GM18511 (cell line): ENCODE measurements around the gene FAM180A.
"Not testable (repeated sequence)": the region's sequence is repeated elsewhere in the genome, so short reads cannot be mapped to it uniquely, and the experiment has no call there.

Source experiments
- ATAC-seq: cut with Tn5 transposase; IDR thresholded peaks from one replicate; pipeline ENCODE4 v1.9.1; 2021; ENCODE audit warnings: mild to moderate bottlenecking, moderate library complexity; ENCODE audit not compliant: unreplicated experiment

FAM180A gene

DNA sequence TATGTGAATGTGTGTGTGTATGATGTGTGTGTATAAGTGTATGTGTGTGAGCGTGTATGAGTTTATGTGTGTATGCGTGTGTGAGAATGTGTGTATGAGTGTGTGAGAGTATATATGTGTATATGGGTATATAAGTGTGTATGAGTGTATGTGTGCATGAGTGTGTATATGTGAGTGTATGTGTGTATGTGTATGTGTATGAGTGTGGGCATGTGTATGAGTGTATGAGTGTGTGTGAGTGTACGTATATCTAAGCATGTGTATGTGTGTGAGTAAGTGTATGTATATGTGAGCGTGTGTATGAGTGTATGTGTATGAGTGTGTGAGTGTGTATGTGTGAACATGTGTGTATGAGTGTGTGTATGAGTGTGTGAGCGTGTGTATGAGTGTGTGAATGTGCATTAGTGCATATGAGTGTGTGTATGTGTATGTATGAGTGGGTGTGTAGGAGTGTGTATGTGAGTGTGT is 33.5 kb downstream of the FAM180A start:
- no peak for ATAC-seq

DNA sequence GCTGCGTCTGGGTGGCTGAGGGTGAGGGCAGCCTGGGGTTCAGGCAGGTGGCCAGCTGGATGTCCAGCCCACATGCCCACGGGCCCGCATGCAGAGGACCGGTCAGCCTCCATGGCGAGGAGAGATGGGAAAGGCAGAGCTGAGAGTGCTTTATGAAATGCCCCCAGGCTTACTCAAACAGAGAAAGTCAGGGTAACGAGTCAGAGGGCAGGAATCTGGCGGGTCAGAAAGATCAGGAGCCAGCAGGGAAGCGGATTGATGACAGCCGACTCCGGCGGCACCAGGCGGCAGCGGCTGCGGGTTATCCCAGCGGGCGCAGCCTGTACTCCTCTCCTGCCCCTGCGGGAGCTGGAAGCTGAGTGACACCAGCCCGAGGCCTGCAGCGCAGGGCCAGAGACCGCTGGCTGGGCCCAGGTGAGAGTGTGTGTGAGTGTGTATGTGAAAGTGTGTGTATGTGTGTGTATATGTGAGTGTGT is 34.0 kb downstream of the FAM180A start:
- ATAC-seq, result no peak

DNA sequence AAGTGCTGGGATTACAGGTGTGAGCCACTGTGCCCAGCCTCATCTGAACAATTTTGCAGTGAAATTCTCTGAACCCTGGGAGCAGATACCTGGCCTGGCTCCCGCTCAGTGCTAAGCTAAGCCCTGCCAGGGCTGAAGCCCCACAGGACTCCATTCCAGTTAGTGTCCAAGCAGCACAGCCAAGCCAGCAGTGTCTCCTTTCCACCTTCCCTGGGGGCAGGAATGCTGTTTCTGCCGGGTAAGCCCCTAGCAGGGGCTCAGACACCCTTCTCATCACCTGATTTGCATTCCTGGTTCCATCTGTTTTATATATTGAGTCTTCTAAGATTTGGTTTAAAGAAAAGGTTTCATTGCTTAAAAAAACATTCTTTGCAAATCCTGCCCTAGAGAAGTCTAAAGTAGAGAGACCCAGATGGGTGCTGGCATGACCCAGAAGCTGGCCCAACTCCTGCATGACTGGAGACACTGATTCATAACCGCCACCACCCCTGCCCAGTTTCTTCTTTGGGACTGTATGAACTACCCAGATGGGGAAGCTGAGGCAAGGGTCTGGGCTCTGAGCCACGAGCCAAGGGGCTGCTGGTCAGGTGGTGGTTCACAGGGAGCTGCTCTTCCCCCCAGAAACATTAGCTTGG is 34.7 kb downstream of the FAM180A start:
- ATAC-seq, result no peak

DNA sequence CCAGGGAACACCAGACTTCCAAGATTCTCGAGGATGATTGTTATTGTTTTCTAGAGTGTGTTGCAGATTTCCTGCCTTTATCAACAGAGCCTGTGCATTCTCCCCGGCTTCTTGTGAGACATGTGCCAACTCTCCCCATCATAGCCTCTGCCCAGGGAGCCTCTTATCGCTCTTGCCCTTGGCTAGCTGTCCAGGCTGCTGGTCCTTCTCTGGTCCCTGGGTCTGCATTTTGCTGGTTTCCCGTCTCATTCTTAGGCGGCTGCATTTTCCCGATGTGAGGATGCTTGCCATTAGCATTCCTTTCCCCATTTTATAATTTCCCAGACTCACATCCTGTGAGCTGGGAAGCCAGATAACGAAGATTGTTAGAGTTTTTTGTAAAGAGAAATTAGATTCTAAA is 35.8 kb downstream of the FAM180A start:
- no peak for ATAC-seq

DNA sequence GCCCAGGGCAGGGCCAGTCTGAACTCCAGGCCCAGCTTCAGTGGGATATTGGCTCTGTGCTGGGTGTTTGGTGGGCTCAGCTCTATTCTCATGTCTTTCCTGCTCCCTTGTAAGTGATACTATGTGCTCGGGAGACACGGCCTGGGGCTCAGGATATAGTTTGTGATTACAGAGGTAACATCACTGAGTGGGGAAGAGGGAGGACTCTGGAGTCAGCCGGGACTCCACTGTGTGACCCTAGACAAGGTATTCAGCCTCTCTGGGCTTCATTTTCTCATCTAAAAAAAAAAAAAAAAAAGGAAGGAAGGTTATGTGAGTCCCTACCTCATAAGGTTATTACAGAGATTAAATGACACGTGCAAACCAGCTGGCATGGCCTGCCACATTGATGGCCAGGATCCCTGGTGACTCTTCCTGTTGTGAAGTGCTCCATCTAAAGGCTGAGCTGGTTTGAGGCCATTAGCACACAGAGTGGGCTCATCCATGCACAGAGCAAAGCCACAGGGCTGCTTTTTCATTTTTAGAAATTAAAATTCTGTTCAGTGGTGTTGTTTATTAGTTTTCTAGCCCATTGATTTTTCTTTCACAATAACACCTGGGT is 36.3 kb downstream of the FAM180A start:
- peak; percentile 36 for ATAC-seq

DNA sequence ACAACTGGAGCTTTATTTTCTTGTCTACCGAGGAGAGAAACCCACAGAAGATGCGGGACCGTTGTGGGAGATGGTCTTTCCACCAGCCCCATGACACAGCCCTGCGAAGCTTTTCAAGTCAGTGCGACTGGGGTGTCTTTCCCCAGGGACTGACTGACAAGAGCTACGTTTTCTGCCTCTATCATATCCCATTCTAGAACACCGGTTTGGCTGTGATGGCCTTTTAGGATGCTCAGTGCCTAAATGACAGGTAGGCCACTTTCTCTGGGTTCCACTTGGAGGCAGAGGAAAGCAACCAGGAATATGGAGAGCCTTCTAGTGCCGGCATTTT is 37.5 kb downstream of the FAM180A start:
- no peak for ATAC-seq

DNA sequence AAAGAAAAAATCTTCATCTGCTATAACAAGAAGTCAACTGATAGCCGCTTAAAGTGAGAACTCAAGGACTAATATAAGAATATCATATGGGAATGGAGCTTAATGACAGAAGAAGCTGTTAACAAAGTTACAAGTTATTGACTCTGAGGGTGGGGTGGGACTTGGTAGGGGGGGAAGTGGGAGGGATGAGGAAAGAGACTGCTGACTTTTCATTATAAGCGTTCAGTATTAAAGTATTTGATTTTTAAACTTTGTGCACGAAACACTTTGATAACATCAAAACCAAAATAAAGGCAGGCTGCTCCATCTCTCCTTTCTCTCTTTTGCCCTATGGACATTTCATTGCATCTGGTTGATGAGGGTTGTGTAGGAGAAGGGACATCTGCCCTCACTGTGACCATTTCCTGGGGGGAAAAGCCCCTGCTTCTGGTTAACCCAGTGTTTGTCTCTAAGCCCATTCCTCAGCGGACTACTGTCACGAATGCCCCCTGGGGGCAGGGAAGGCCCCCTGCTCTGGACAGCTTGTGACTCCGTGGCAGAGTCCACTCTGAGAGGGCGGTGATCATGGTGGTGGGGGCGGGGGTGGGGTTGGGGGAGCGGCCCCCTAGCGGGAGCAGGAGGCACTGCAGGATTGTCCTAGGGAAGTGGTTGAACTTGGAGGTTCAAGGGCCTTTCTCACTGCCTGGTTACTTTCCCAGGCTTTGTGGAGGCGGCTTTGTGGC is 38.0 kb downstream of the FAM180A start:
- ATAC-seq, result no peak

DNA sequence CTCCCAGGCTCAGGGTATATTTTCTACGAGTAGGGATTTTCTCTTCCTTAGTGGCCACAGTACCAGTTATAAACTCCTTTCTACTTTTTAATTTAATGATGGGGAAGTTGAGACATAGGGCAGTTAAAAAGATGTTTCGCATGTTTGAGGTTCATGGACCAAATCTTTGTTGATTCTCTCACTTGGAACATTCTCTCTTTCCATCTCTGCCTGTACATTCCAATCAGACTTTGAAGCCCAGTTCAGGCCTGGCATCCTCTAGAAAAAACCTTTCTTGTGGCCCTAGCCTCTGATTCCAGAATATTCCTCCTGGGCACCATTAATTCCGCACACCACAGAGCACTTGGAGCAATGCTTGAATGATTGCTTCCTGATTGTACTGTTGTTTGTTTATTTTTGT is 39.1 kb downstream of the FAM180A start:
- no peak for ATAC-seq

DNA sequence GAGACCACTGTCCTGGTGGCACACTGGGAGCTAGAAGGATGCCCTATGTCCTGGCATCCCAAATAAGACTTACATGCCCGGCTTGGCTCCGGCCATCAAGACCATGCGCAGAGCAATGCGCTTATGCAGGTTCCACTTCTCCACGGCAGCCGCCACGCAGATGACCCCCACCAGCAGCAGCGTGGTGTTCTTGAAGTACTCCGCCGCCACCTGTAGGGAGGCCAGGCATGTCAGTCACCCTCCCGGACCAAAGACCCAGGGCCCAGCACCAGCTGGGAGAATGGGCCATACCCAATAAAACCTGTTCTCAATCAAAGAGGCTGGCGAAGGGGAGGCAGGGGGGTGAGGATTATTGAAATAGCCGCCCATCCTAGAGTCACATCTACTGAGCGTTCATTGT is 40.6 kb downstream of the FAM180A start:
- ATAC-seq, result no peak

DNA sequence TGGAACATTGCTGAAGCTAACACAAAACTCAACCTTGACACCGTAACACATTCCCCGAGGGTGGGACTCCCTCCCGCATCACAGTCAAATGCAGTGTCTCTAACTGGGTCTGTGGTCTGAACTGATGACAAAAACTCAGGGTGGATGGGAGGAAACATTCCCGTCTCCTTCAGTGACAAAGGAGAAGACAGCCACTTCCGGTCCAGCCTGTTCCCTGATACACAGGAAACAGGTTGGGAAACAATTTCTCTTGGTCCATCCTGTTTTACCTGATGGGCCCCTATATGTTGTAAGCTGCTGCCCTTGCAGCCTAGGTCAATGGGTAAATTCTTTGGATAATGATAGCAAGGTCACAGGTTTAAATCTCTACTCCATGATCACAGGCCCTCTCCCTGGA is 41.0 kb downstream of the FAM180A start:
- ATAC-seq, result no peak

DNA sequence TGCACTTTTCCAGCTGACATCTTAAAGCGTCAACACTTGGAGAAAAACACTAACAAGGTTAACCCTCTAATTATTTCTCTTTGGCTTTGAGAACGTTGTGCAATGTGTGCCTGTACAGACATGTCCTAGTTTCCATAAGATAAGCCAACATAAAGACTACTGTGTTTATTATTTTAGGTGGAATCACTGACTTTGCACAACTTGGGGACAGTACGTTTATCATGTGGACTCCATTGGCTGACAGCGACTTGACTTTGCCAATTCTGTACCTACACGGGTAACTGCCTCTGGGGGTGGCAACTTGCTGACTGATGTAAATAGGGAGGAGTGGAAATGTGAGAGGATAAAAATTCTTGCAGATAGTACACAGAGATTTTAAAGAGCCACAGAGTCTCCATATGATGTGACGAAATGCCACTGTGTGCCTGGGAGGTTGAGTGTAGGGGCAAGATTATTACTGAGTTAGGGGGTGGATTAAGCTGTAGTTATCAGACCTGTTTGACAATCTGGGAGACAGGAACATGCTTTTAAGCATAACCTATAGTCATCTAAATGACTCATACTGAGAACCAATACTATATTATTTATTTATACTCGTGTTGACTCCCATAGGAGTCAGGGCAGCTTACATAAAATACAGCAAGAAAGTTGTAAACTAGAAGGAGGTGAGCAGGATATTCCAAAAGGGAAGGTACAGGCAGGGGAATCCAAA is 41.6 kb downstream of the FAM180A start:
- ATAC-seq, result no peak

DNA sequence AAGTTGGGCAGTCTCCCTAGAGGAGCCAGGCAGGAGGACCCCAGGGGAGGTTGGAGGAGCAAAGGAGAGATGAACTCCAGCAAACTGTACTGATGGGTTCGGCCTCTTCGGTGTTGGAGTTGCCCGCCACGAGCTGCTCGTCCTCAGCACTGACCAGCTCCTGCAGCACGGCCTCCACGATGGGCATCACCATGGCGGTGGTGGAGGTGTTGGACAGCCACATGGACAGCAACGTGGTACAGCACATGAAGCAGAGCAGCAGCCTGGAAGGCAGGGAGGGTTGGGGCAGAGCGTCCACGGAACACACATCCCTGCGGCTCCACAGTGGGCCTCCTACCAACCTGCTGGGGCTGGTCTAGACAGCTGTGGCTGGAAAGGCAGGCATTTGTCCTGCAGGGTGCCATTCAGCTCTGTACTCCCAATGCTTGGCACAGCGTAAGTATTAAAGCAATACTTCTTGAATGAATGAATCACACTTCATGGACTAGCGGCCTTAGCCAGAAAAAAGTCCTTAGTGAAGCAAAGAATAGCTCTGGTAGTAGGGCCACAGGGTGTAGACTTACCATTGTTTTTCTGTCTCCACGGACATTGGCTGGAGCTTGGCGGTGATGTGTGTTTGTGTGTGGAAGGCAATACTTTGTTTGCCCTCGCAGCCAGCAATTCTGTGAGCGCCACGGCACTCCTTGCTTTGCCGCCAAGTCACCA is 42.4 kb downstream of the FAM180A start:
- no peak for ATAC-seq

DNA sequence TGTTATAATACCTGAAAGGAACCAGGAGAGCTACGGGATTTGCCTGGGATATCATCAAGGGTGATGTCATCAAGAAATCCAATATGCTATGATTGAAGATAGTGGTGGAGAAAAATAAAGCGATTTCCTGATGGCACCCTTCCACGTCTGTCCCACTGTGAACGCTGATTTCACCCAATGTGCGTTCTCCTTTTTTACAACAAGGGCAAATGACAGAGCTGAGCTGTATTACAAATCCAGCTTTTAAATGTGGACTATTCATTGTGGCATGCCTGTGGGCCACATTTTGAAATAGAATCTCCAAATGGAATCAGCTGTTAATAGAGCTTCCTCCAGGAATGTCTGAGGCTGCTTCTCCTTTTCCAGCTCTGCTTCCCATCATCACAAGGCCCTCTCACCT is 43.9 kb downstream of the FAM180A start:
- no peak for ATAC-seq

DNA sequence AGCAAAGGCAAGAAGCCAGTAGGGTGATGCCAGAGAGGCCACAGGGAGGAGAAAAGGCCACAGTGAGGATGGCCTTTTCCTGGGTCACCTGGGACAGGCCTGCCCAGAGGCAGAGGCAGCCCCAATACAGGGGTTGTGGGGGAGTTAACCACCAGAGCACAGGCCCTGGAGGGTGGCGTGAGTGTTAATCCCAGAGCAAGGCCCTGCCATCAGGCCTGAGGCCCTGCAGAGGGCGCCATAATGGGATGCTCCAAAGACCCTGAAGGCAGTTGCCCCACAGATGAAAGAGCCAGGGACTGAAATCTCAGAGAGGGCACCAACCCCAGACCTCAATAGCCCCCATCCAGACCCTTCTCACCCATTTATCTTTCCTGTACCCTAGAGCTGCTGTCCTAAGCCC is 44.5 kb downstream of the FAM180A start:
- ATAC-seq, result no peak

DNA sequence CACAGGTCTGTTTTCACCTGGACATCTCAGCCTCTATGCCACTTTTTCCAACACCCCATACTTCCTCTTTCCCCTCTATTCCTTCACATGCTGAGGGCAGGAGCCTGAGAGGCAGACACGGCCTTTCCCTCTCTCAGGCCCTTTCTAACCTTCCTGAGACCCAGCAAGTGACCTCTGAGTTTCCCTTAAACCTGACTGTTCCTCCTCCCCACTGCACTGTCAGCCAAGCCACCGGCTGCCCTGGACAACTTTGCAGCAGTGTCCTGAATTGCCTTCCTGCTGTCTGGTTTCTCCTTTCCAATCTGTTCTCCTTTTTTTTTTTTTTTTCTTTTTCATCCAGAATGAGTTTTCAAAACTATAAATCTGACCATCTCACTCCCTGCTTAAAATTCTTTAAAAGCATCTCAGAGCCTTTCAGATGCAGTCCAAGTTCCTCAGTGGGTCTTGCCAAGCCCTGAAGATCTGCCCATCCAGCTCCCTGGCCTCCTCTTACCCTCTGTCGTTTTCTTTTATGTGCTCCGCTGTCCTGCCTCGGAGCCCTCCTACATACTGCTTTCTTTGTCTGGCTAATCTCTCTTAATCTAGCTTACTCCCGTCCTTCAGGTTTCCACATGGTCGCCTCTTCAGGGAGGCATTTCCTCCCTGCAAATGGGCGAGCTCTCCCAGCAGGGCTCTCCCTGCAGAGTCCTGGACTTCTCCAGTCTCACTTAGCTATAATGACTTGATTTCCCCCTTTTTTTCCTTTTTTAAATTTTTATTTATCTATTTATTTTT is 51.1 kb downstream of the FAM180A start:
- no peak for ATAC-seq

DNA sequence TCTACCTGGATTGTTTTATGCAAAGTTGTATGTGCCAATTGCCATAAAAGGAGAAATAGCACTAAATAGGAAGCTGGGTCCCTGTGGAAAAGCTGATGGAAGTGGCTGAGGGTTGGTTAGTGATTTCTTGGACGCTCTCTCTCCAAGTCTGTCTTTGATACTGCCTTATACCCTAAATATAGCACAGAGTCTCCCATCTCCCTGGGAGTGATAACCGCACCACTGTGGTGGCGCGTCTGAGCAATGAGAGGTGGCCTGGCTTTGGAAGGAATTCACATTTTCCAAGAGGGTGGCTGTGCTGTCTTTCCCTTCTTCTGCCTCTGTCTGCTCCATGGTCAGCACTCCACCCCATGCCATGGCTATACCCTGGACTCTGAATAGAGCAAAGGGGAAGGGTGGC is 55.1 kb downstream of the FAM180A start:
- no peak for ATAC-seq

DNA sequence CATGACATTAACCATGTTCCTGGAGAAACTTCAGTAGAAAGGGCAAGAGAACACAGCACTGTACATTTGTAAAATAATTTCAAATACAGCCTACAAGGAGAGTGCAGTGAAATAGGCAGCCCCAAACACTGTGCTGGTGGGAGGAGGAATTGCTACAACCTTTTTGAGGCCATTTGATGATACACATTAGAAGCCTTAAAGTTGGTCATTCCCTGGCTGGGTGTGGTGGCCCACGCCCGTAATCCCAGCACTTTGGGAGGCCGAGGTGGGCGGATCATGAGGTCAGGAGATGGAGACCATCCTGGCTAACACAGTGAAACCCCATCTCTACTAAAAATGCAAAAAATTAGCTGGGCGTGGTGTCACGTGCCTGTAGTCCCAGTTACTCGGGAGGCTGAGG is 56.0 kb downstream of the FAM180A start:
- ATAC-seq, result not testable (repeated sequence)

DNA sequence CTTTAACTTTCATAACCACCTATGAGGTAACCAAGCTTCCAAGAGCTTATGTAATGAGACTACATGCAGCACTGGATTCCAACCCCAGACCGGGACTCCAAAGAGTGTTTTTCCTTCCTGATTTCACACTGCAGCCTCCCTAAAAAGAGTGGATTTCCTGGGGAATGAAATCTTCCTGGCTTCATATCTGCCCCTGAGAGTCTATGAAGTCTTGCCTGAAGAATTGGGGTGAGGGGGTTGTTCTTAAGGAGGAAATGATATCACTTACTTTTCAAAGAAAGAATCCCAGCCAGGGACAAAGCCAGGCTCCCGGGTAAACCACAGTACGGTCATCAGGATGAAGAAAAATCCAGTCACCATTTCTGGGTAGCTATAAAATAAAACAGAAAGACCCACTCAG is 56.6 kb downstream of the FAM180A start:
- ATAC-seq, result no peak

DNA sequence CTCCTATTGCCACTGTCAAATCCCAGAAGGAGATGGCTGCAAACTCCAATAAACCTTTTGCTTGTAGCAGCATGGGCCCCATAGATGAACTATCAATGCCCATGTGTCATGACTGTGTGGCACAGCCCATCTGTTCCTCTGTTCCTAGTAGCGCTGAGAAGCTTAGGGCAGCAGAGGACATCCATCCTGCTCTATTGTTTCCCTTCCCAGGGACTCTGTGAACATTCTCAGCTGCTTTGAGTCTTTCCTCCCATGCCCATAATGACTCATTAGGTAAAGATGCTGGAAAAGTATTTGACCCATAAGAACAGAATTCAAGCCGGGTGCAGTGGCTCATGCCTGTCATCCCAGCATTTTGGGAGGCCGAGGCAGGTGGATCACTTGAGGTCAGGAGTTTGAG is 58.0 kb downstream of the FAM180A start:
- ATAC-seq, result no peak

DNA sequence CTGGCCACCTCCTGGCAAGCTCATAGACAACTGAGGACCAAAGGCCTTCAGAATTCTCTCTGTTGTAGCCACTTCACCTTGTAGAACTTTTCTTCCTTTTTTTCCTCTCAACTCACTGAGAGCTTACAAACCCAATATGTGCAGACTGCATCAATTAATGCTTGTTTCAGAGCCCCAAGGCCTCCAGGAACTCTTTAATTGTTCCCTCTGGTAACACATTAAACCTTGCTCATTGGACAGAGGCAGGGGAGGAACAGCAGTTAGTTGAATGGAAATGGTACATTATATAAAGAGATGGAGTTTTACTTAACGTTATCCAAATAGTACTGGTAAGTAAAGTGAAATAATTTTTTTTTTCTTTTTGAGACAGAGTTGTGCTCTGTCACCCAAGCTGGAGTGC is 61.1 kb downstream of the FAM180A start:
- ATAC-seq, result no peak
